GM18502 (cell line): ENCODE data around the gene CDH4.
"Not testable (repeated sequence)": the region's sequence is repeated elsewhere in the genome, so short reads cannot be mapped to it uniquely, and the experiment has no call there.

Experiments used
- ATAC-seq: cut with Tn5 transposase; IDR thresholded peaks from one replicate; pipeline ENCODE4 v1.9.1; 2021; ENCODE audit warnings: mild to moderate bottlenecking; ENCODE audit not compliant: unreplicated experiment, poor library complexity

CDH4 gene

DNA sequence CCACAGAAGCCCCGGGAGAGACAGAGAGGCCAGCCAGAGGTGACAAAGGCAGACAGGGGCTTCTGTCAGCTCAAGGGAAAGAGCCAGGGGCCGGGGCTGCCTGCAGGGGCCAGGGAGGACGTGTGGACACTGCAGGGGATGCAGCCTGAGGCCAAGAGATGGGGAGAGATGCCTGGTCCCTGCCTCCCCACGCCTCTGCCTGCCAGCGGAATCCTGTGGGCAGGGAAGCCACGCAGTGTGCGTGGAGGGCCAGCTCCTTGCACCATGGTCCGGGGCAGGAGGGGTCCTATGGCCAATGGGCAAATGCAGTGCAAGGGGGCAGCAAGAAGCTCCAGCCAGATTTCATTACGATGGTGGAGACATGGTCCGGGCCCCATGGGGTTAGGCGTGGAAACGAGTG is 224.9 kb downstream of the CDH4 start:
- ATAC-seq = no peak

DNA sequence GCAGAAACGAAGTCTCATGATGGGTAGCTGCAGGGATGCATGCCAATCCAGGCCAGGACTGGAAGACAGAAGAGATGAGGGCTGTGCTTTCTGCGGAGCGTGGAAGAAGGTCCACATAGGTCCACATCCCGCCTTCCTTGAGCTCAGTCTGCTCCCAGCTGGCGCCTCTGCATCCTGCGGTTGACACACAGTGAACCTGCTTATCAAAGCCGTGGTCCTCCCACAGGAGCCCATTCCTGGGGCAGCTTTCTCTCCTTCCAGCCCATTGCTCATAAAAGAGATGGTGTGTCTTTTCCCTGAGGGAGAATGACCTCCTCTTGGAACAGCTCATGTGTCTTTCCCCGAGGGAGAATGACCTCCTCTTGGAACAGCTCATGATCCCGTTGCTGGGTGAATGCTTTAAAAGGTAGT is 225.4 kb downstream of the CDH4 start:
- ATAC-seq = no peak

DNA sequence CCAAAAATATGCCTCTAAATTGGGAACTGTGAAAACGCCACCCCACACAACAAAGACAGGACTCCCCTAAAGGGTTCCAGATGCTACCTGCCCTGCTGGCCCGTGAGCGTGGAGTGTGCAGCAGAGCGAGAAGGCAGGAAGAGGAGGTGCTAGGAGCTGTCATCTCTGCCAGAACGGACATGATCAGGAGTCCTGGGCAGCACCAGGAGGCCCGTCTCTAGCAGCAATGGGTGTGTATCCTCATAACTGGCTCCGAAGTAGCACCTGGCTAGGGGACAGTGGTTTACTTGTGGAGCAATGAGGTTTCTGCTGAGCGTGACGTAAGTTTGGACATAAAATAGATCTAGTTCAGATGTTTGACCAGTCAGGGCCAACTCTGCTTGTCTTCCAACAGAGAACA is 226.0 kb downstream of the CDH4 start:
- no peak for ATAC-seq

DNA sequence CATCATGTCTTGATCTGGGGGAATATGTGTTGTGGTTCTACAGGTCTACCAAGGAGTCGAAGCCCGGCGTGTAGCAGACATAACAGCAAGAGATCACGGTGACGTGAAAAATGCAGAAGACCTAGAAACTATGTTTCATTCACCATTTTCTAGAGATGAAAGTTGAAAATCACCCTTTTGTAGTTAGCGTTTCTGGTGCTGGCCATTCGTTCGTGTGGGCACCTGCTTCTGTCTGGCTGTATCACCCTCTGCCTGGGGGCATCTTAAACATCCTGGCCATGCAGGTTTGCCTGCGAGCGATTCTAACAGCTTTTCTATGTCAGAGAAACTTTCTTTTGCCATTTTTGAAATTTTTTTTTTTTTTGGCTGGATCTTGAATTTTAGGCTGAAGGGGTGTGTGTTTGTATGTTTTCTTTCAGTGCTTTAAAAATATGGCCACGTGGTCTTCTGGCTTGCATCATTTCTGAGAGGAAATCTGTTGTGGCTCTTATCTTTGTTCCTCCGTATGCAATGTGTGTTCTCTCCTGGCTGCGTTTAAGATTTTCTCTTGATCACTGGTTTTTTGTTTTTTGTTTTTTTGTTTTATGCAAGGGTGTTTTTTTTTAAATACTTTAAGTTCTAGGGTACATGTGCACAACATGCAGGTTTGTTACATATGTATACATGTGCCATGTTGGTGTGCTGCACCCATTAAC is 226.7 kb downstream of the CDH4 start:
- no peak for ATAC-seq

DNA sequence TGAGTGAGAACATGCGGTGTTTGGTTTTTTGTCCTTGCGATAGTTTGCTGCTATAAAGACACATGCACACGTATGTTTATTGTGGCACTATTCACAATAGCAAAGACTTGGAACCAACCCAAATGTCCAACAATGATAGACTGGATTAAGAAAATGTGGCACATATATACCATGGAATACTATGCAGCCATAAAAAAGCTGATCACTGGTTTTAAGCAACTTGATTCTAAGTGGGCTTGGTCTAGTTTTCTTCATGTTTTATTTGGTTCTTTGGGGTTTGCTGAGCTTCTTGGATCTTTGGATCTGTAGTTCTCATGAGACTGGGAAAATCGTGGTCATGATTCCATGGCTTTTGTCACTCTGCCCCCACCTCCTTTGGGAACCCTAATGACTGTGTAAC is 227.4 kb downstream of the CDH4 start:
- not testable (repeated sequence) for ATAC-seq

DNA sequence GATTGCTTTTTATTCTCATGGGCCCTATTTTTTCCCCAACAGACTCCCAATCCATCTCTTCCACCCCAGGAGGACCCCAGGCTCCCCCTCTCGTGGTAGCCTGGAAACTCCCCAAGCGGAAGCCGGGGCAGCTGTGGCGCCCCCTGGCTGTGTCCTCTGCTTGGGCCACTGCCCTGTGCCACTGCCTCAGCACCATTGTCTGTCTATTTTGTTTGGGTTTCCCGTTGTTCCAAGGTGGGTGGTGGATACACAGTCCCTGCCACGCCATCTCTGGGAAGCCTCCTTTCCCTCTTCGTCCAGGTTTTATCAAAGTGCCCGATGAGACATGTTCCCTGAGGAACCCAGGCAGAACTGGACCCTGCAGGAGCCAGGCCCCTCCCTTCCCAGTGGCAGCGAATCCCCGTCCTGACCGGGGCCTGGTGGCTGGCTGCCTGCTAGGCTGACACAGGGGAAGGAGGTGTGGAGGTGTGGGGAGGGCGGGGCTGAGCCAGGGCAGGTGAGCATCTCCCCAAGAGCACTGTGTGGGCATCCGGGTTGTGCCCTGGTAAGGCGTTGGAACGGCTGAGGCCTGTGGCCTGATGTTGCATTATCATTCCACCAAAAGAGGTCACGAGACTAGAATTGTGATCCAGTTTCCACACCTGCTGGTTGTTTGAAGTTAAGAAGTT is 228.2 kb downstream of the CDH4 start:
- no peak for ATAC-seq

DNA sequence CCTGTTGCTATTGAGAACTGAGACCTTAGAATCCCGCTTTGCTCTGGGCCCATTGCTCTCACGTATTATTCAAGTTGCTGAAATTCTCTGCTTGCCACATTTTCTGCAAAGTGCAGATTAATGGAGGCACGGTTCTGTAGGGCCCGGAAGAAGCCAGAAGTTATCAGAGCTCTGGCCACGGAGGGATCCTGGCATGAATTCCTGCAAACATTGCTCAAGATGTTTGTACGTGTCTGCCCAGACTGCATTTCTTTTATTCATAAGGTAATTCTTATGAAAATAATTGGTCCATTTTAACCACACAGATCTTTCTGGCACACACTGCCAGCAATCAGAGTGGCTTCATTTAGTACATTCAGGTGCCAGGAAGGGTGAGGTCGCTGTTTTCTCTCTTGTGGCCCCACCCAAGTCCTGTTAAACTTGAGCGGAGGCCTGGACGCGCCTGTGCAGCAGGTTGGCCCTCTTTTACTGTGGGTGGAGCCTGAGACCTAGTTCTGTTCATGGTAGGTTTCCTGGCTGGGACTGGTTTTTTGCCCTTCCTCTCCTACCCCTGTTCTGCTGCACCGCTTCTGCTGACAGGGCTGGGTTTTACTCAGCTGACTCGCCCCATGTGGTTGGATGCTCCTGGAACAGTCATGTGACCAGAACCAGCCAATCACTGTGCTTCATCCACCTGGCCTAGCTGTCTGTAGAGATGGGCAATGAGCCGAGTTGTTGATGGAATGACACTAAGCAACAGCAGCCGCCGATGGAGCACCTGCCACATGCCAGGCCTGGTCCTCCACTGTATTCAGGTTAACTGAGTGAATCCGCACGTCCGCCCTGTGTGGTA is 230.2 kb downstream of the CDH4 start:
- ATAC-seq = no peak

DNA sequence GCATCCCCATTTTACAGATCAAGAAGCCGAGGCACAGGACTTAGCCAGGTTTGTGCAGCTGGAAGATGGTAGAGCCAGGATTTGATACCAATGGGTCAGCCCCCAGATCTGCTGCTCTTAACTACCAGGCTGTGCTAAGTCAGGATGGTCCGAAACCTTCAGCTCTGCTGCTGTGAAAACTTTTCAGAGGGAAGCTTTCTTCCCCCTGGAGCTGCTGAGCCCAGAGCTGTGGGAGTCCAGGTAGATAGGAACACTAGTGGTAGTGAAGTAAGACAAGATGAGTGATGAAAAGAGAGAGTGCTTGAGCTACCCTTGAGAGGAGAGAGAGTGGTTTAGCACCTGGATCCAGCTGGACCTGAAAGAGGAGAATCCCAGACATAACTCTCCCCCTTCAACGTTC is 230.8 kb downstream of the CDH4 start:
- ATAC-seq = no peak

DNA sequence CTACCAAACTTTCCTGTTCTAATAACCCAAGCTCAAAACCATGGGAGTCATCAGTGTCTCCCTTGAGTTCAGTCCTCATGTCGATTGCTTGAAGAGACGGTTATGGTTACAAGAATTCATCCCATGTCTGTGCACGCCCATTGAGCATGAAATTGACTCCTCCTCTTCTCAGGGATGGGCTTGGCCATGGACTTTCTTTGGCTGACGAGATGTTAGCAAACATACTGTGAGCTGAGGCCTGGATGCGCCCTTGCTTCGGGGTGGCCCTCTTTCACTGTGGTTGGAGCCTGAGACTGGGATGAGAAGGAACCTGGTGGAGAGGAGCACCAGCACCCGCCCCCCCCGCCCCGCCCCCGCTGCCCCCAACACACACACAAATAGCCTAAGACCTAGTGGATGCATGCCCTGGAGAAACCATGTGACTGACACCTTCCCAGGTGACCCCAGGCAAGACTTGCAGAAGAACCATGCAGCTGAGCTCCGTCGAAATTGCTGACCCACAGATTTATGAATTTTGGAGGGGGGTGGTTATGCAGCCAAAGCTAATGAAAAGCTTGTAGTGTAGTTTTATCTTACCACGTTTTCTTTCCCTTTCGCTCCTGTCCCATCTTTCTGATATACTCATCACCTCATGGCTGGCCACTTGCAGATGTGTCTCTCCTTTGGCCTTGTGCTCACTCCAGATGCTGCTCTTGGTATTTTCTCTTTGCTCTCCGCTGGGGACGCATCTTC is 231.4 kb downstream of the CDH4 start:
- no peak for ATAC-seq

DNA sequence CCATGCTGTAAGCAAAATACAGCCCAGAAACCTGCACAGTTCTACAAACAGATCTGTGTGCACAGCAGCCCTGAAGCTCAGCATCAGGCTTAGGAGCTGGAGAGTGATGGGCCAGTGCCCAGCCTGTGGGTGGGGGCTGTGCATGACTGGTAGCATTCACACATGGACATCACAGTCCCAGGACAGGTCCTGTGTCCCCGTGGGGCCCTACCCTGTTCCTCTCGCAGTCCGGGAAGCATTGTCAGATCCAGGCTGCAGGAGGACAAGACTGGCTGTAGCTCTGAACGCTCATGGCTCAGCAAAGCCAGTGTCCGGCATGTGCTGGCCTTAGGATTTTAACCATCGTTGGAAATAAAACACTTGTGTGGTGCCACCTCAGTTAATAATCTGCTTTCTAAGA is 234.1 kb downstream of the CDH4 start:
- ATAC-seq = no peak

DNA sequence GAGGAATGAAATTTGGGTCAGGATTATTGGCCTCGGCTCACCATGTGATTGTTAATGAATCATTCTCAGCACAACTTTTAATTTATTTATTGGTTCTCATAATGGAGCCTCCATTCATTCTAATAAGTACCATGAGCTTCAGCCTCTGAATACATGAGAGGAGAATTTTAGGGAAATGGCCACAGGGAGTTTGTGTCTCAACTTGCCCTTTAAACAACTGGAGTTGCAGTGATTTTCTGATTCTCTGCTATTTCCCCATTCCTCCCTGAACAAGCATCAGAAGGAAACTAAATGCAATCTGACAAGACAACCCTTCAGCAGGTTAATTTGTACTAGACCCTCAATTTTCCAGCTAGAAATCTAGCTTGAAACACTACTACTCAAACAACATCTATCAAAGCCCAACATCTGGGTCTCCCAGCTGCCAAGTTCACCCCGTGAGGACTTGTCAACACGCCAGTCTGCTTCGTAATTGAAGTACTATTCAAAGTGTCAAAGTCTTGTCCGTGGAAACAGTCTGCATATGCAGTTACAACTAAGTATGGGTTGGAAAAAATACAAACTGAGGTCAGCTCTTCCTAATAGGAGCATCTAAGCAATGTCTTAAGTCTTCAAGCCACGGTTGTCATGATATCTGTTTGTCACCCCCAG is 235.4 kb downstream of the CDH4 start:
- ATAC-seq = no peak

DNA sequence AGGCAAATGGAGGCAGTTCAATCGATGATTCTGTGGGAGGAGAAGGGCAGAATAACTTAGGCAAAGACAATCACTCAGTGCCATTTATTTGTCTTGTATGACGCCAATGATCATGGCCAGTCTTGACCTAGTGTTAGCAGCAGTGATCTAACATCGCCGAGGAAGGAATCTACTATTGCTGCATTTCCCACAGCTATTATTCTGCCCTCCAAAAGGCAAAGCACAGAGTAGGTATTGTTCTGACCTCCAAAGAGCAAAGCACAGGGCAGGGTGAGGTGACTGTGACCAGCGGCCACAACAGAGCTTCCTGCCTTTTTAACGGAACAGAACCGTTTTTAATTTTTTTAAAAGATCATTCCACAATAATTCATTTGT is 235.9 kb downstream of the CDH4 start:
- no peak for ATAC-seq

DNA sequence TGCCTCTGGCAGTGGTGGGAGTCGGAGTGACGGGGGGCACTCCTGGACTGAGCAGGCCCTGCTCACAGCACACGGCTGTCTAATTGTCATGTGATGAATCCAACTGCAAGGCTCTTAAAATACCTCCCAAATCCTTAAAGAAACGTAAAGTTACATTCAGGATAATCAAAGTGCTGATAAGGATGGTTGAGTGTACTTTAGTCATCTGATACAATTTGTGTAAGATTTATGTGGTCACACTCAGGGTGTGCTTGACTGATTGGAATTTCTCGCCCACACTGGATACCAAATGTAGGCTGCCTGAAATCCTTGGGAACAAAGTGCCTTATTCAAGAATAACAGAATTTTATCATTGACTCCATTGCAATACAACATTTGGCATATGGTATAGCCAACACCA is 238.7 kb downstream of the CDH4 start:
- ATAC-seq = no peak

DNA sequence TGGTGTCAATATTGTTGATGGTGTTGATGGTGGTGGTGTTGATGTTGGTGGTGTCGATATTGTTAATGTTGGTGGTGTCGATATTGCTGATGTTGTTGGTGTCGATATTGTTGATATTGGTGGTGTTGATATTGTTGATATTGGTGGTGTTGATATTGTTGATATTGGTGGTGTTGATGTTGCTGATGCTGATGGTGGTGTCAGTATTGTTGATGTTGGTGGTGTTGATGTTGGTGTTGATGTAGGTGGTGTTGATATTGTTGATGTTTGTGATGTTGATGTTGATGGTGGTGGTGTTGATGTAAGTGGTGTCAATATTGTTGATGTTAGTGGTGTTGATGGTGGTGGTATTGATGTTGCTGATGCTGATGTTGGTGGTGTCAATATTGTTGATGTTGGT is 240.0 kb downstream of the CDH4 start:
- ATAC-seq = no peak

DNA sequence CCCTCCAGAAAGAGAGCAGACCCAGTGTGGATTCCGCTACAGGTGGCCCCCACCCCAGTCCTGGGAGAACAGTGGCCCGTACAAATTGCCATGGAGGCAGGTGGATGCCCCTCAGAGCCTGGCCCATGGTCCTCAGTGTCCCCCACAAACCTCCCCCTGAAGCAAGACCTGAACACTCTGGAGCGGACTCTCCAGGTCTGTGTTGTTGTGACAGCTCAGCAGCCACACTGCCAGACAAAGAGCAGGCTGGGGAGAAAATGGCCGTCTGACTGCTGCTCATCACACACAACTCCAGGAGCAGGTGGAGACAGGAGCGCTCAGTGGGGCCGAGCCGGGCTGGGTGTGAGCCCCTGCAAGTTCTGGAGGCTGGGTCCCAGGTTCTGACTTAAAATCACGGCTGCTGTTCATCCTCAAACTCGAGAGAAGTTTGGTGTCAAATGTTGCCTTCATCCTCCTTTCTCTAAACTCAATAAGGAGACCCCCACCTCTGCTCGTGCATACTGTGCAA is 241.8 kb downstream of the CDH4 start:
- ATAC-seq = no peak

DNA sequence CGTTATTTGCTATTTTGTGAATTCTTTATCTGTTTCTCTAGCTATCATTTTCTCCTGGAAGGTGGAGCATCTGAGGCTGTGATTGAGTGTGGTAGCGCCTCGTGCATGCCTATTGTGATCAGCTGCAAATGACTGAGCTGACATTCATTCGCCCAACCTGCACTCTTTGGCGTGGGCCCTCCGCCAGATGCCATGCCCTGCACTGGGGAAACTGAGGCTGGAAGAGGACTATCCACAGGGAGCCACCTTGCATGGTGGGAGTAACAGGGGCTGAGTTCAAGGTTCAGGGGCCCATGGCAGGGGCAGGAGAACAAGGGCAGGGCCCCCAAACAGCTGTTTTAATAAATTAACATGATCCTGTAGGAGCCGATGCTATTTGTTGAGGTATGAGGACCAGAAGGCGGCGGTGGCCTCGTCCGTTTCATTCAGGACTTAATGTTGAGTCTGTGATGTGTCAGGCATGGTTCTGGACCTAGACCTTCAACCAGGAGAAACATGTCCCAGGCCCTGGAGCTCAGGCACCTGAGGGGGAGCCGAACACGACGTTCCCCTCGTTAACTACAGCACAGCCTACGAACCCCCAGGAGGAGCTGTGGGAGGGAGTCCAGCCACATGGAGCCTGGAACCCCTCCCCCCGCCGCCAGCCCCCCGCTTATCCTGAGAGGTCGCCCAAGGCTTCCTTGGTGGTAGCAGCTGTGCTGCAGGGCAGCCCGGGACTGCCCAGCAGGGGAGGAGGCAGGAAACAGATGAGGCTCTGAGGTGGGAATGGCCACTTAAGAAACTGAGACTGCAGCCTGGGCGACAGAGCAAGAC is 242.9 kb downstream of the CDH4 start:
- ATAC-seq = no peak

DNA sequence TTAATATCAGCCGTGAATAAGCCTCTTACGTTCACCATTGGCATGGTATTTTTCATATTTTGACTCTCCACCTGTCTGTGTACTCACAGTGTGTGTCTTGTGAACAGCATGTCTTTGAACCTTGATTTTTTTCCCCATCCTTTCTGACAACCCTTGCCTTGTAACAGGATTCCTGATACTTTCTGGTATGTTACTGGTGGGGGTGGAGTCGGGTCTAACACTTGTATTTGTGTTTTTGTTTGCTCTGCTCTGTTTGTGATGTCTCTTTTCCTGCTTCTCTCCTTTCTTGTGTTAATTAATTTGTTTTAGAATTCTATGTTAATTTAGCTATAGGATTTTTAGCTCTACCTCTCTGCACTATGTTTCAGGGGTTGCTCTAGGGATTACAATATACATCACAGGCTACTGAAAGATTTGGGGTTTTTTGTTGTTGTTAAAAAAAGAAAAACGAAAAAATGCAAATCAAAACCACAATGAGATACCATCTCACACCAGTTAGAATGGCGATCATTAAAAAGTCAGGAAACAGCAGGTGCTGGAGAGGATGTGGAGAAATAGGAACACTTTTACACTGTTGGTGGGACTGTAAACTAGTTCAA is 245.1 kb downstream of the CDH4 start:
- ATAC-seq = no peak

DNA sequence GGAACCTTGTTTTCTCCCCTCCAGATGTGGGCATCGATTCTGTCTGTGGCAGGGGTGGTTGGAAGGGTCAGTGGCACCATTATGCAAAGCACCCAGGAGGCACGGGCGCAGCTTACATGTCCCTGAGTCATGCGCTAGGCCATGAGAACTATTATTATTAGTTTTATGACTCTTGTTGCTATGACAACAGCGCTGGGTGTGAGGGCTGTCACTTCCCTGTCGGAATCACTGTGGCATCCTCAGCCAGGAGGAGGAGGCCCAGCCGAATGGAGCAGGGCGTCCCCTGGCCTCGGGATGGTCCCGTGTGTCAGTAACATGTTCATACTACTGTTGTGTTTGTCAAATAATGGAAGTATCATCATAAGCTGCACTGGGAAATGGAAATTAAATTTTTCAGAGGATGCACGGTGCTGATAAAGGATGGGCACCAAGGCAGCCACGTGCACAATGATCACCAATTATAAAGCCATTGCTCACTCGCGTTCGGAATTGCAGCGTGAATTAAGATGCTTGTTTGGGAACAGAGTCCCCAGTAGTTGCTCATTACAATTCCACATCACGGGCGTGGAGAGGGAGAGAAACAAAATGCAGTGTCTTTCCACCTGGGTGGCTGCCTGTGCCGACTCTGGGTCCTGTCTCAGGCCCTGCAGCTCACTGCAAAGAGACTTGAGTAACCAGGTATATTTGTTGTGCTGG is 247.9 kb downstream of the CDH4 start:
- no peak for ATAC-seq
